Progenitor cell of endocrine pancreas (in vitro differentiated cells): ENCODE data around the gene NOS1. TPM values are rescaled to one million over a fixed set of nuclear protein-coding genes. Genes with fewer than 3 reads are reported as not detected.

Experiments used
- DNase-seq: peaks from one replicate; pipeline ENCODE4 v3.0.0; 2021; ENCODE audit warnings: low spot score; ENCODE audit not compliant: unreplicated experiment
- H3K27ac Mint-ChIP-seq: 2 replicates; pipeline ENCODE4 v1.8.0; 2021; ENCODE audit warnings: mild to moderate bottlenecking, moderate library complexity, mixed read lengths
- H3K27me3 Mint-ChIP-seq: 2 replicates; pipeline ENCODE4 v1.8.0; 2021; ENCODE audit warnings: mixed read lengths
- H3K36me3 Mint-ChIP-seq: 2 replicates; pipeline ENCODE4 v1.8.0; 2022; ENCODE audit warnings: mixed read lengths; ENCODE audit not compliant: insufficient read depth
- H3K4me1 Mint-ChIP-seq: 2 replicates; pipeline ENCODE4 v1.8.0; 2021; ENCODE audit warnings: low read depth, mixed read lengths
- H3K4me3 Mint-ChIP-seq: 2 replicates; pipeline ENCODE4 v1.8.0; 2021; ENCODE audit warnings: low read depth, mild to moderate bottlenecking, moderate library complexity, mixed read lengths
- H3K9me3 Mint-ChIP-seq: 2 replicates; pipeline ENCODE4 v1.8.0; 2021; ENCODE audit warnings: low read depth, mixed read lengths
- CTCF ChIP-seq: fragments of 200-600 bp; sonication (generic); IDR thresholded peaks from one replicate; pipeline ENCODE4 v1.5.0; 2021; ENCODE audit warnings: antibody characterized with exemption, mild to moderate bottlenecking; ENCODE audit not compliant: unreplicated experiment
- total RNA-seq: library from RNA; stranded (reverse); gene quantifications from 2 replicates; pipeline ENCODE4 v1.2.1, GENCODE V29; 2021

The NOS1 gene
- total RNA-seq, 1 donor from 2014 or later, result 0.48 TPM

- Mint-ChIP-seq H3K9me3 (peaks cover 7% of the 10 kb centered on the region), H3K27me3 (peaks cover 48% of the 10 kb centered on the region), H3K4me1 (no peaks in the 10 kb centered on the region), H3K27ac (no peak overlapping the region), H3K36me3 (no peaks in the 10 kb centered on the region), H3K4me3 (no peak overlapping the region)
- TF ChIP-seq CTCF, result no peak
- DNase-seq, result no peak
These were observed 32.2 kb upstream of the NOS1 start for GRCh38 chr12:117393656-117394055.

DNA sequence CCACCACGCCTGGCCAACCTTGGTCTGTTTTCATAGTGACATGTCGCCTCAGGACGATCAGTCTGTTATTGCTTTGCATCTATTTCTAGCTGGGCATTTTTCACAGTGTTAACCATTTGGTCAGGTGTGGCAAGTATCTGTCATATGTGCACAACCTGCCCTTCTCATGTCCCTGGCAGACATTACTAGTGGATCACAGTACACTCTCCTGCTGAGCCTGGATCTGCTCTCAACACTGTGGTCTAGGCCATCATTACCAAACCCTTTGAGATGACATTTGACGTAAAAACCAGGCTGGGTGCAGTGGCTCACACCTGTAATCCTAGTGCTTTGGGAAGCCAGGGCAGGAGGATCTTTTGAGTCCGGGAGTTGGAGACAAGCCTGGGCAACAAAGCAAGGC is 29.4 kb upstream of the NOS1 start:
- H3K27me3 Mint-ChIP-seq, result peaks cover 36% of the 10 kb centered on the region
- no peaks in the 10 kb centered on the region for H3K9me3 Mint-ChIP-seq
- no peak for TF ChIP-seq CTCF
- H3K4me3 Mint-ChIP-seq, result no peak overlapping the region
- H3K4me1 Mint-ChIP-seq, result no peaks in the 10 kb centered on the region
- H3K27ac Mint-ChIP-seq, result no peak overlapping the region
- no peaks in the 10 kb centered on the region for H3K36me3 Mint-ChIP-seq
- no peak for DNase-seq

- no peak overlapping the region for H3K4me3 Mint-ChIP-seq
- no peaks in the 10 kb centered on the region for H3K9me3 Mint-ChIP-seq
- TF ChIP-seq CTCF, result no peak
- no peak for DNase-seq
- H3K36me3 Mint-ChIP-seq, result no peaks in the 10 kb centered on the region
- H3K27ac Mint-ChIP-seq, result no peak overlapping the region
- no peaks in the 10 kb centered on the region for H3K4me1 Mint-ChIP-seq
- peaks cover 39% of the 10 kb centered on the region for H3K27me3 Mint-ChIP-seq
These were observed 27.6 kb upstream of the NOS1 start for GRCh38 chr12:117388951-117389446.

GRCh38 chr12:117387832-117388231 is 26.4 kb upstream of the NOS1 start:
- no peaks in the 10 kb centered on the region for H3K9me3 Mint-ChIP-seq
- no peak for DNase-seq
- H3K4me3 Mint-ChIP-seq, result no peak overlapping the region
- peaks cover 31% of the 10 kb centered on the region for H3K27me3 Mint-ChIP-seq
- no peak overlapping the region for H3K27ac Mint-ChIP-seq
- no peaks in the 10 kb centered on the region for H3K36me3 Mint-ChIP-seq
- TF ChIP-seq CTCF, result no peak
- H3K4me1 Mint-ChIP-seq, result no peaks in the 10 kb centered on the region

GRCh38 chr12:117384735-117385134 is 23.3 kb upstream of the NOS1 start:
- no peaks in the 10 kb centered on the region for H3K4me1 Mint-ChIP-seq

More at GRCh38 chr12:117384735-117385134, 23.3 kb upstream of the NOS1 start:
- H3K9me3 Mint-ChIP-seq, result no peaks in the 10 kb centered on the region
- no peak for TF ChIP-seq CTCF
- H3K27ac Mint-ChIP-seq, result no peak overlapping the region
- DNase-seq, result no peak
- H3K27me3 Mint-ChIP-seq, result peaks cover 39% of the 10 kb centered on the region
- H3K4me3 Mint-ChIP-seq, result no peak overlapping the region
- no peaks in the 10 kb centered on the region for H3K36me3 Mint-ChIP-seq
